GM12878 (cell line): ENCODE results near the gene TRPM8. TPM values are rescaled to one million over a fixed set of nuclear protein-coding genes. Genes with fewer than 3 reads are reported as not detected.

Source experiments
- ATAC-seq: fragments of 200-7000 bp; cut with Tn5 transposase; 3 replicates; pipeline ENCODE4 v1.9.1; 2020; ENCODE audit warnings: mild to moderate bottlenecking, moderate library complexity
- BruUV-seq: library from RNA; stranded (reverse); fragments of 400-500 nt; replicated peaks from 2 replicates; lab custom pipeline; 2021; lab: Mats Ljungman, UMichigan
- CTCF ChIA-PET: fragments of 300-600 bp; sonication (Branson Sonifier 250); formaldehyde crosslinking; extraction: SDS; loops from one replicate; lab custom pipeline; 2021; ENCODE audit warnings: inconsistent platforms; lab: Yijun Ruan, JAX
- POLR2A ChIA-PET: fragments of 350-600 bp; formaldehyde crosslinking; extraction: SDS; loops from one replicate; lab custom pipeline; 2021; ENCODE audit warnings: inconsistent platforms; lab: Charles Lee
- RAD21 ChIA-PET: fragments of 300-600 bp; sonication (Branson Sonifier 250); formaldehyde crosslinking; loops from one replicate; lab custom pipeline; 2023; ENCODE audit warnings: antibody characterized with exemption; ENCODE audit not compliant: unreplicated experiment; lab: Charles Lee
- SMC1A ChIA-PET: fragments of 300-600 bp; sonication (Branson Sonifier 250); formaldehyde crosslinking; loops from one replicate; lab custom pipeline; 2023; ENCODE audit not compliant: unreplicated experiment, uncharacterized antibody; lab: Charles Lee
- DNase-seq: peaks from one replicate; pipeline ENCODE4 v3.0.0-alpha.2; 2011; ENCODE audit warnings: low read depth, low spot score
- FAIRE-seq: peaks from 3 replicates; lab custom pipeline; 2011; peaks lifted over from hg19 to GRCh38; lab: Jason Lieb, UNC
- H2AFZ ChIP-seq: 2 replicates; pipeline ENCODE4 v1.6.0; 2011; ENCODE audit warnings: low read depth, low read length, control low read depth; ENCODE audit not compliant: control insufficient read depth
- H3K27ac ChIP-seq: 2 replicates; pipeline ENCODE4 v1.5.1; 2011; ENCODE audit warnings: control low read depth; ENCODE audit not compliant: control insufficient read depth, insufficient read depth
- H3K27me3 ChIP-seq, 2 experiments: replicated peaks in 1 of 2; 2 replicates each; pipeline versions ENCODE4 v1.6.0 to v1.6.1; 2011; ENCODE audit warnings: low read length in 1 of 2; ENCODE audit not compliant: control insufficient read depth in 2 of 2, insufficient read depth in 2 of 2
- H3K36me3 ChIP-seq, 2 experiments: 2 replicates each; pipeline ENCODE4 v1.5.1; 2011; ENCODE audit warnings: low read length in 1 of 2; ENCODE audit not compliant: control insufficient read depth in 2 of 2, insufficient read depth in 2 of 2
- H3K4me1 ChIP-seq: 2 replicates; pipeline ENCODE4 v1.6.1; 2011; ENCODE audit warnings: mild to moderate bottlenecking, low read length, moderate library complexity, mixed read lengths; ENCODE audit not compliant: control insufficient read depth, insufficient read depth
- H3K4me2 ChIP-seq: 2 replicates; pipeline ENCODE4 v1.6.0; 2011; ENCODE audit warnings: control low read depth; ENCODE audit not compliant: control insufficient read depth, insufficient read depth
- H3K4me3 ChIP-seq: fragments of 200-600 bp; sonication (generic); 2 replicates; pipeline ENCODE4 v1.5.1; 2016
- H3K79me2 ChIP-seq: 2 replicates; pipeline ENCODE4 v1.6.0; 2011; ENCODE audit warnings: low read length; ENCODE audit not compliant: control insufficient read depth, insufficient read depth
- H3K9ac ChIP-seq: 2 replicates; pipeline ENCODE4 v1.8.0; 2011; ENCODE audit warnings: low read length, control low read depth, mixed read lengths; ENCODE audit not compliant: control insufficient read depth, insufficient read depth
- H3K9me3 ChIP-seq: replicated peaks from 3 replicates; pipeline ENCODE4 v1.5.1; 2011; ENCODE audit warnings: mild to moderate bottlenecking, low read length; ENCODE audit not compliant: control insufficient read depth, insufficient read depth
- H4K20me1 ChIP-seq: 2 replicates; pipeline ENCODE4 v1.6.0; 2011; ENCODE audit not compliant: control insufficient read depth, insufficient read depth
- CBFB ChIP-seq: IDR thresholded peaks from 2 replicates; pipeline ENCODE4 v1.6.1; 2016; ENCODE audit warnings: antibody characterized with exemption, low read depth
- MYC ChIP-seq: IDR thresholded peaks from 2 replicates; pipeline ENCODE4 v1.6.1; 2011; ENCODE audit warnings: mild to moderate bottlenecking, low read length, moderate library complexity, inconsistent platforms; ENCODE audit not compliant: insufficient read depth, insufficient replicate concordance, insufficient read length, severe bottlenecking
- RUNX3 ChIP-seq: IDR thresholded peaks from 2 replicates; pipeline ENCODE4 v1.6.1; 2012; ENCODE audit warnings: low read length, inconsistent platforms
- SUZ12 ChIP-seq: fragments of 200-600 bp; sonication (generic); IDR thresholded peaks from one replicate; pipeline ENCODE4 v1.6.1; 2018; ENCODE audit warnings: antibody characterized with exemption, mild to moderate bottlenecking; ENCODE audit not compliant: unreplicated experiment
- WGBS: methylation state at CpG from one replicate; pipeline ENCODE4 v1.1.6; 2016; ENCODE audit warnings: low lambda C conversion rate; ENCODE audit not compliant: insufficient replicate concordance, insufficient coverage; ENCODE audit errors: missing lambda C conversion rate; 5-methylcytosine and 5-hydroxymethylcytosine counted together
- in situ Hi-C: fragments of 300-500 bp; cut with MboI; formaldehyde crosslinking; loops from 9 replicates; pipeline ENCODE4 v1.14.3; 2018; ENCODE audit warnings: mixed read lengths
- intact Hi-C: fragments of 100-400 bp; cut with micrococcal nuclease; formaldehyde crosslinking; loops from one replicate; pipeline ENCODE4 v1.14.2; 2022; ENCODE audit not compliant: unreplicated experiment
- polyA plus RNA-seq, 11 experiments: library from polyadenylated mRNA; depleted of rRNA in 4 of 11; unstranded in 6 of 11; stranded (reverse) in 5 of 11; fragments of >200 nt; fragmentation: Nextera tagmentation in 4 of 11; fragmentation: Illumina TruSeq in 1 of 11; extraction: Ambion mirVana in 4 of 11; extraction: Trizol in 1 of 11; gene quantifications; 1 replicate in 1 of 11; 2 replicates in 10 of 11; pipeline versions ENCODE4 v1.2.1 to v1.2.3, GENCODE V29; 2011 to 2016; ENCODE audit warnings: inconsistent platforms in 2 of 11, missing spikeins in 2 of 11, low read depth in 1 of 11
- total RNA-seq, 4 experiments: library from RNA; depleted of rRNA in 3 of 4; stranded (reverse); fragments of >200 nt in 3 of 4; fragmentation: Illumina TruSeq in 1 of 4; extraction: Trizol in 1 of 4; gene quantifications; 2 replicates each; pipeline versions ENCODE4 v1.2.1 to v1.2.3, GENCODE V29; 2013 to 2021
- TF ChIP-seq, protein P1 (sequence below): fragments of 450-650 bp; IDR thresholded peaks from 2 replicates; pipeline ENCODE4 v1.6.1; 2018; ENCODE audit warnings: borderline replicate concordance, mild to moderate bottlenecking; ENCODE audit not compliant: partially characterized antibody

Gene TRPM8
- total and polyA plus RNA-seq, 10 of the 15 experiments (the other 5 are each of a cell fraction or from before 2014, with no cell fraction given) = 3.9 TPM; not detected in 9

- Histone ChIP-seq H3K4me1 (no peaks in the 10 kb centered on the region), H2AFZ (no peak overlapping the region), H3K36me3 (no peaks in the 10 kb centered on the region), H3K4me3 (no peak overlapping the region), H3K4me2 (no peak overlapping the region), H3K79me2 (no peaks in the 10 kb centered on the region), H3K9ac (no peak overlapping the region), H3K27ac (no peak overlapping the region), H4K20me1 (no peaks in the 10 kb centered on the region), H3K27me3 (no peaks in the 10 kb centered on the region), H3K9me3 (no peaks in the 10 kb centered on the region)
- in situ Hi-C loops (no loop called here), intact Hi-C loops (no loop called here)
- 49% methylated on average over 4 of the region's 4 CpGs for WGBS
- TF ChIP-seq RUNX3 (no peak), MYC (no peak), SUZ12 (no peak)
- RAD21 ChIA-PET = no interaction called here
- CTCF ChIA-PET = no interaction called here
- DNase-seq (no peak), ATAC-seq (no peak), FAIRE-seq (no peak)
- SMC1A ChIA-PET = no interaction called here
- POLR2A ChIA-PET = no interaction called here
- BruUV-seq = no TSS peak
Observed at GRCh38 chr2:233905945-233906344, 11.2 kb upstream of the TRPM8 start.

- H3K79me2 ChIP-seq = no peaks in the 10 kb centered on the region
- intact Hi-C loops (no loop called here), in situ Hi-C loops (no loop called here)
- H3K9ac ChIP-seq = no peak overlapping the region
- POLR2A ChIA-PET = interaction anchor here (0.6 kb wide), 1 partner anchor 11 kb away, joined by 4 read pairs; no protein-coding TSS in a partner anchor
- ATAC-seq (no peak), DNase-seq (no peak), FAIRE-seq (no peak)
- H3K27me3 ChIP-seq = no peaks in the 10 kb centered on the region
- H3K4me1 ChIP-seq = no peaks in the 10 kb centered on the region
- H3K27ac ChIP-seq = no peak overlapping the region
- RAD21 ChIA-PET = no interaction called here
- SMC1A ChIA-PET = no interaction called here
- CTCF ChIA-PET = no interaction called here
- no peak overlapping the region for H2AFZ ChIP-seq
- no peaks in the 10 kb centered on the region for H4K20me1 ChIP-seq
- no peaks in the 10 kb centered on the region for H3K9me3 ChIP-seq
- 10% methylated on average over 3 of the region's 3 CpGs for WGBS
- TF ChIP-seq, protein P1, sequence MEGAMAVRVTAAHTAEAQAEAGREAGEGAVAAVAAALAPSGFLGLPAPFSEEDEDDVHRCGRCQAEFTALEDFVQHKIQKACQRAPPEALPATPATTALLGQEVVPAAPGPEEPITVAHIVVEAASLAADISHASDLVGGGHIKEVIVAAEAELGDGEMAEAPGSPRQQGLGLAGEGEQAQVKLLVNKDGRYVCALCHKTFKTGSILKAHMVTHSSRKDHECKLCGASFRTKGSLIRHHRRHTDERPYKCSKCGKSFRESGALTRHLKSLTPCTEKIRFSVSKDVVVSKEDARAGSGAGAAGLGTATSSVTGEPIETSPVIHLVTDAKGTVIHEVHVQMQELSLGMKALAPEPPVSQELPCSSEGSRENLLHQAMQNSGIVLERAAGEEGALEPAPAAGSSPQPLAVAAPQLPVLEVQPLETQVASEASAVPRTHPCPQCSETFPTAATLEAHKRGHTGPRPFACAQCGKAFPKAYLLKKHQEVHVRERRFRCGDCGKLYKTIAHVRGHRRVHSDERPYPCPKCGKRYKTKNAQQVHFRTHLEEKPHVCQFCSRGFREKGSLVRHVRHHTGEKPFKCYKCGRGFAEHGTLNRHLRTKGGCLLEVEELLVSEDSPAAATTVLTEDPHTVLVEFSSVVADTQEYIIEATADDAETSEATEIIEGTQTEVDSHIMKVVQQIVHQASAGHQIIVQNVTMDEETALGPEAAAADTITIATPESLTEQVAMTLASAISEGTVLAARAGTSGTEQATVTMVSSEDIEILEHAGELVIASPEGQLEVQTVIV = no peak
- no peak for TF ChIP-seq CBFB
- no peak overlapping the region for H3K4me2 ChIP-seq
- no TSS peak for BruUV-seq
- H3K4me3 ChIP-seq = no peak overlapping the region
- no peaks in the 10 kb centered on the region for H3K36me3 ChIP-seq
Observed at GRCh38 chr2:233907627-233908026, 9.5 kb upstream of the TRPM8 start.
